Peyer's patch (tissue), 4 donors: ENCODE data around the gene SLC39A11. TPM values are rescaled to one million over a fixed set of nuclear protein-coding genes. Genes with fewer than 3 reads are reported as not detected.

Experiments used
- DNase-seq, 3 donors: peaks; one replicate each; pipeline ENCODE4 v3.0.0-alpha.2; 2017 to 2019
- H3K27ac ChIP-seq, 4 donors: fragments of 200-600 bp; sonication (generic); one replicate each; pipeline ENCODE4 v1.5.1; 2016 to 2019
- H3K27me3 ChIP-seq, 2 donors: fragments of 200-600 bp; sonication (generic); one replicate each; pipeline ENCODE4 v1.5.1; 2019
- H3K36me3 ChIP-seq, 3 donors: fragments of 200-600 bp; sonication (generic); one replicate each; pipeline ENCODE4 v1.5.1; 2016 to 2019
- H3K4me1 ChIP-seq, 4 donors: fragments of 200-600 bp; sonication (generic); one replicate each; pipeline ENCODE4 v1.5.1; 2016 to 2019
- H3K4me3 ChIP-seq, 4 donors: fragments of 200-600 bp; sonication (generic); 1 replicate in 3 of 4; 2 replicates in 1 of 4; pipeline ENCODE4 v1.5.1; 2016 to 2019; ENCODE audit warnings: mild to moderate bottlenecking in 1 of 4
- H3K9me3 ChIP-seq, 4 donors: fragments of 200-600 bp; sonication (generic); one replicate each; pipeline ENCODE4 v1.5.1; 2016 to 2019; ENCODE audit warnings: mild to moderate bottlenecking in 1 of 4
- POLR2A ChIP-seq, 2 donors: fragments of 450-650 bp; IDR thresholded peaks; one replicate each; pipeline ENCODE4 v1.5.1; 2017; ENCODE audit warnings: antibody characterized with exemption in 2 of 2, mild to moderate bottlenecking in 2 of 2, moderate library complexity in 2 of 2
- total RNA-seq, 4 donors: library from RNA; depleted of rRNA; stranded (reverse); fragments of >200 nt; gene quantifications; one replicate each; pipeline ENCODE4 v1.1.0, GENCODE V29; 2016
- TF ChIP-seq, protein P1 (sequence below), 6 experiments: fragments of 450-650 bp in 4 of 6; fragments of 200-600 bp in 2 of 6; sonication (generic) in 1 of 6; IDR thresholded peaks; one replicate each; pipeline ENCODE4 v1.5.1; 2017 to 2019; ENCODE audit warnings: antibody characterized with exemption in 6 of 6, mild to moderate bottlenecking in 3 of 6, moderate library complexity in 1 of 6

SLC39A11 gene
- total RNA-seq, 4 donors from 2014 or later: 39.9 to 91.6 (median 45.7) TPM

DNA sequence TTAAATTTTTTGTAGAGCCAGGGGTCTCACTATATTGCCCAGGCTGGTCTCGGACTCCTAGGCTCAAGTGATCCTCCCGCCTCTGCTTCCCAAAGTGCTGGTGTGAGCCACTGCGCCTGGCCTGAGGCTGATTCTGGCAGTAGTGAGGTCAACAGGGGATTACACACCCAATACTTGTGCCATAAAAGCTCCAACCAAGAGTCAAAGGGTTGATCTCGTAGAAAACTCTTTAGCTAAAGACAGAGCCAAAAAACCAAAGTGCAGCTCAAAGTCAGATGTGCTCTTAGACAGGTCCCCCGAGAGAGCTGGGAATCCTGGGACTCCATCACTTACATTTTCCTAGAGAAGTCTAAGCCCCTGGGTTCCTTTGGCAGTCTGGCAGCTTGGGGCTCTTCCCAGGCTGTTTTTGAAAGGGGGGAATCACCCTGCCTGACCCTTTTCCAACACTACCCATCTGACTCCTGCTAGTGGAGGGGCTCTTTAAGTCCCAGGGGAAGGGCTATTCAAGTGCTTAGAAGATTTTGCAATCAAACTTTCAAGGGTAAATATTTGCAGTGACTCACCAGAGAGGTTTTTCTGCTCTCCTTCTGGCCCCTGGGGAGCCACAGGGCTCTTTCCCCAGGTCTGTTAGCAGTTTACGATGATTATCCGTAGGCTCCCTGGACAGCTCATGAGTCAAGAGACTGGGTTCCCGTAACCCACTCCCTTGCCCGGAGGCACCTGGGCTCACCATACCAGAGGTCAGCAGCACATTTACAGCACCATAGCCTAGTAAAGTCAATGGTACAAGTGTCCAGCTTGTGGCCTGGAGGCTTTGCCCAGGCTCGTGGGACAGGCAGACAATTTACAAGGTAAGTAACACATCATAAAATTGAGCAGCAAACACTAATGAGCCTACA, 408.7 kb downstream of the SLC39A11 start:
- Histone ChIP-seq H3K27me3 (no peaks in the 10 kb centered on the region), H3K4me3 (no peak overlapping the region), H3K36me3 (no peaks in the 10 kb centered on the region), H3K9me3 (no peaks in the 10 kb centered on the region), H3K27ac (peak overlapping the region in 1 of 4 donors; percentile 39), H3K4me1 (peaks cover 0 to 14% (median 1%) of the 10 kb centered on the region in 4 donors)
- peak in 2 of 3 donors; percentile 54 to 55 for DNase-seq
- TF ChIP-seq POLR2A (IDR thresholded peaks at IDR 0.05): no peak

DNA sequence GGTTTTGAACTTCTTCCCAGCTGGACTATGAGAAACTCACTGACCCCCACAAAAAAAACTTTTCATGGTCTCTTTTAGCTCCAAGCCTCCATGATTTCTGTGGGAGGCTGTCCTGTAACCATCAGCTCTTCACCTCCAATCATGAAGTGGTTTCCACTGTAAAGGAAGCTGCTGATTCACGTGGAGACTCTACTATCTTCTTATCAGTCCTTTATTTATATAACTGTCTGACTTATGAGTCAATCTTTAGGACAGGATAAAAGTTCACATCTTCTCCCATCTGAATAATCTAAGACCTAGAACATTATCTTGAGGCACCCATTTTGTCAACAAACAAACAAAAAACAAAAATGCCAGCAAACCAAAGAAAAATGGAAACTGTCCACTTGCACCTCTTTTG, 409.9 kb downstream of the SLC39A11 start:
- TF ChIP-seq POLR2A (IDR thresholded peaks at IDR 0.05): no peak
- TF ChIP-seq, protein P1, sequence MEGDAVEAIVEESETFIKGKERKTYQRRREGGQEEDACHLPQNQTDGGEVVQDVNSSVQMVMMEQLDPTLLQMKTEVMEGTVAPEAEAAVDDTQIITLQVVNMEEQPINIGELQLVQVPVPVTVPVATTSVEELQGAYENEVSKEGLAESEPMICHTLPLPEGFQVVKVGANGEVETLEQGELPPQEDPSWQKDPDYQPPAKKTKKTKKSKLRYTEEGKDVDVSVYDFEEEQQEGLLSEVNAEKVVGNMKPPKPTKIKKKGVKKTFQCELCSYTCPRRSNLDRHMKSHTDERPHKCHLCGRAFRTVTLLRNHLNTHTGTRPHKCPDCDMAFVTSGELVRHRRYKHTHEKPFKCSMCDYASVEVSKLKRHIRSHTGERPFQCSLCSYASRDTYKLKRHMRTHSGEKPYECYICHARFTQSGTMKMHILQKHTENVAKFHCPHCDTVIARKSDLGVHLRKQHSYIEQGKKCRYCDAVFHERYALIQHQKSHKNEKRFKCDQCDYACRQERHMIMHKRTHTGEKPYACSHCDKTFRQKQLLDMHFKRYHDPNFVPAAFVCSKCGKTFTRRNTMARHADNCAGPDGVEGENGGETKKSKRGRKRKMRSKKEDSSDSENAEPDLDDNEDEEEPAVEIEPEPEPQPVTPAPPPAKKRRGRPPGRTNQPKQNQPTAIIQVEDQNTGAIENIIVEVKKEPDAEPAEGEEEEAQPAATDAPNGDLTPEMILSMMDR (IDR thresholded peaks at IDR 0.05): no peak

DNA sequence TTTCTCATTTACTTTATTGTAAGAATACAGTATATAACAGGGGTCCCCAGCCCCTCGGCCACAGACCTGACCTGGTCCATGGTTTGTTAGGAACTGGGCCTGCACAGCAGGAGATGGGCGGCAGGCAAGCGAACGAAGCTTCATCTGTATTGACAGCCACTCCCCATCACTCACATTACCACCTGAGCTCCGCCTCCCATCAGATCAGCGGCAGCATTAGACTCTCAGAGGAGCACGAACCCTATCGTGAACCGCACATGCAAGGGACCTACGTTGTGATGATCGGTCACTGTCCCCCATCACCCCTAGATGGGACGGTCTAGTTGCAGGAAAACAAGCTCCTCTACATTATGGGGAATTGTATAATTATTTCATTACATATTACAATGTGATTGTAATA, 410.6 kb downstream of the SLC39A11 start:
- Histone ChIP-seq H3K9me3 (no peaks in the 10 kb centered on the region), H3K36me3 (no peaks in the 10 kb centered on the region), H3K27me3 (no peaks in the 10 kb centered on the region), H3K27ac (no peak overlapping the region), H3K4me1 (peaks cover 0 to 14% (median 1%) of the 10 kb centered on the region in 4 donors), H3K4me3 (no peak overlapping the region)
- no peak for TF ChIP-seq POLR2A (IDR thresholded peaks at IDR 0.05)
- TF ChIP-seq, protein P1 (IDR thresholded peaks at IDR 0.05): no peak
- DNase-seq: peak in 1 of 3 donors; percentile 34

More for the DNA sequence above, 409.9 kb downstream of the SLC39A11 start:
- Histone ChIP-seq H3K36me3 (no peaks in the 10 kb centered on the region), H3K9me3 (no peaks in the 10 kb centered on the region), H3K27me3 (no peaks in the 10 kb centered on the region), H3K4me1 (peaks cover 0 to 14% (median 1%) of the 10 kb centered on the region in 4 donors), H3K4me3 (no peak overlapping the region), H3K27ac (no peak overlapping the region)
- no peak for DNase-seq

DNA sequence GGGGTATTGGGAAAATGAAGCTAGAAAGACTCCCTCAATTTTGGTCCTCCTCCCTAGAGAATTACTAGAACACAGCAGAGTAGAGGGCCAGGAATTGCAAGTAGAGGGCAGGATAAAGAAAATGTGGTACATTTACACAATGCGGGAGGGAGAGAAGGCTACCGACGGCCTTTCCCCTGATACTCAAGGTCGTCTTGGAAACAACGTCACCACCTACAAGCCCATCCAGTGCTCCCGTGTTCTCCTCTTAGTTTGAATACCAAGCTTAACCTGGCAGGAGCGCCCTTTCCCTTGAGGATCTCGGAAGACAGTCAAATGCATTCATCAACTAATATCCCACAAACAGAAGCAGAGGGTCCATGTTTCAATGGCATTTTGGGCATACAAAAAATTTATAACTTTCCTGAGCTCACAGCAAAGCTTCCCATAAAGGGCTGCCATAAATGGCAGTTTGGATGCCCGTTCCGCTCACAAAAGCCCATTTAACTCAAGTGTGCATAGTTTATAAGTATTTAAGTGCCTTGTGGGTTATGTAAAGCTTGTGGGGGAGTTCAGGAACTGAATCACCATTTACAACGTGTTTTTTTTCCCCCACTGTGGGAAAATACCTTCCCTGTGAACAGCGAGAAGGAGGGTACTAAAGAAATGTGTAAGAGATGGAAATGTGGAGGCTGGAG, 414.6 kb downstream of the SLC39A11 start:
- H3K9me3 ChIP-seq: no peaks in the 10 kb centered on the region
- H3K27ac ChIP-seq: no peak overlapping the region
- no peak for TF ChIP-seq POLR2A (IDR thresholded peaks at IDR 0.05)
- TF ChIP-seq, protein P1 (IDR thresholded peaks at IDR 0.05): no peak
- no peaks in the 10 kb centered on the region for H3K27me3 ChIP-seq
- DNase-seq: peak in 1 of 3 donors; percentile 4
- no peak overlapping the region for H3K4me3 ChIP-seq
- no peaks in the 10 kb centered on the region for H3K36me3 ChIP-seq
- H3K4me1 ChIP-seq: no peaks in the 10 kb centered on the region

DNA sequence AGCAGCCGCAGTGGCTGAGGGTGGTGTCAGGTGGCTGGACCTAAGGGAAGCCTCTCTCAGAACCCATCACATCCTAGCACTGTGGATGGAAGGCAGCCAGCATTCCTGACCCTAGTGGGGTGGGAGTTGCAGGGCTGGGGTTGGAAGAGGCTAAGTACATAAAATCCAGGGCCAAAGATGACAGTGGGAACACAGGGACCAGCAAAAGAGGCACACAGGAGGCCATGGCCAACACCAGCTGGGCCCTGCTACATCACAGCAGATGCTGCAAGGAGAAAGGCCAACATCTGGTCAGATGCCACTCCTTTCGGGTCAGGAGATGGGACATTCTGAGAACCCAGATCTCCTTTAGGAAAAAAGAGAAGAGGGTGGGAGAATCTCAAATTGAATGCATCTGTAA, 415.4 kb downstream of the SLC39A11 start:
- no peak for DNase-seq
- Histone ChIP-seq H3K4me3 (no peak overlapping the region), H3K27ac (no peak overlapping the region), H3K27me3 (no peaks in the 10 kb centered on the region), H3K4me1 (no peaks in the 10 kb centered on the region), H3K9me3 (no peaks in the 10 kb centered on the region), H3K36me3 (no peaks in the 10 kb centered on the region)
- TF ChIP-seq POLR2A (IDR thresholded peaks at IDR 0.05): no peak
- TF ChIP-seq, protein P1 (IDR thresholded peaks at IDR 0.05): no peak

DNA sequence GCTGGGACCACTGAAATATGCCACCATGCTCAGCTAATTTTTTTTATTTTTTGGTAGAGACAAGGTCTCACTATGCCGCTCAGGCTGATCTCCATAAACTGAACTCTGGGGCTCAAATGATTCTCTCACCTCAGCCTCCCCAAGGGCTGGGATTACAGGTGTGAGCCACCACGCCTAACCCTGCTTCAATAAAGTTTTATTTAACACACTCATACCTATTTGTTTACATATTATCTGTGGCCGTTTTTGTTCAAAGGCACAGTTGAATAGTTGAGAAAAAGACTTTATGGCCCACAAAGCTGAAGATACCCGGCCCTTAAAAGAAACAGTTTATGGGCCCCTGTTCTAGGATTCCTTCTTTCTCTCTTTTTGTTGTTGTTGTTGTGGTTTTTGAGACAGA, 419.8 kb downstream of the SLC39A11 start:
- no peaks in the 10 kb centered on the region for H3K9me3 ChIP-seq
- no peaks in the 10 kb centered on the region for H3K36me3 ChIP-seq
- no peak for DNase-seq
- no peak overlapping the region for H3K27ac ChIP-seq
- H3K27me3 ChIP-seq: no peaks in the 10 kb centered on the region
- no peaks in the 10 kb centered on the region for H3K4me1 ChIP-seq
- TF ChIP-seq, protein P1 (IDR thresholded peaks at IDR 0.05): no peak
- TF ChIP-seq POLR2A (IDR thresholded peaks at IDR 0.05): no peak
- H3K4me3 ChIP-seq: no peak overlapping the region
